PC-3 (cell line): Measurements from ENCODE around the gene SERPINE1. TPM values are rescaled to one million over a fixed set of nuclear protein-coding genes. Genes with fewer than 3 reads are reported as not detected.

Experiments used
- ATAC-seq: fragments of 200-7000 bp; cut with Tn5 transposase; 2 replicates; pipeline ENCODE4 v1.9.1; 2020; ENCODE audit warnings: mild to moderate bottlenecking, moderate library complexity
- BruUV-seq: library from RNA; stranded (reverse); fragments of 400-500 nt; replicated peaks from 2 replicates; lab custom pipeline; 2021; lab: Mats Ljungman, UMichigan
- CTCF ChIA-PET: fragments of 300-600 bp; sonication (Branson Sonifier 250); formaldehyde crosslinking; loops from one replicate; lab custom pipeline; 2022; ENCODE audit warnings: antibody characterized with exemption; lab: Charles Lee
- POLR2A ChIA-PET: fragments of 300-600 bp; sonication (Branson Sonifier 250); formaldehyde crosslinking; loops from one replicate; lab custom pipeline; 2022; ENCODE audit warnings: antibody characterized with exemption; ENCODE audit not compliant: unreplicated experiment; lab: Charles Lee
- DNase-seq: peaks from one replicate; pipeline ENCODE4 v3.0.0-alpha.2; 2015
- H2AFZ ChIP-seq: fragments of 300-600 bp; sonication (generic); 2 replicates; pipeline ENCODE4 v1.6.0; 2016; ENCODE audit warnings: antibody characterized with exemption, low read length
- H3F3A ChIP-seq: fragments of 300-600 bp; sonication (generic); one replicate; pipeline ENCODE4 v1.6.0; 2017; ENCODE audit warnings: antibody characterized with exemption, low read length, control low read depth, mild to moderate bottlenecking; ENCODE audit not compliant: unreplicated experiment
- H3K27ac ChIP-seq: fragments of 300-600 bp; sonication (generic); 2 replicates; pipeline ENCODE4 v1.5.1; 2016; ENCODE audit warnings: mild to moderate bottlenecking, low read length
- H3K27me3 ChIP-seq: fragments of 300-600 bp; sonication (generic); 2 replicates; pipeline ENCODE4 v1.6.1; 2016; ENCODE audit warnings: low read length, mixed read lengths
- H3K36me3 ChIP-seq: fragments of 300-600 bp; sonication (generic); 2 replicates; pipeline ENCODE4 v1.6.1; 2016; ENCODE audit warnings: low read depth, mixed run types, low read length, mixed read lengths
- H3K4me1 ChIP-seq: fragments of 300-600 bp; sonication (generic); 2 replicates; pipeline ENCODE4 v1.5.1; 2016; ENCODE audit warnings: low read length; ENCODE audit not compliant: insufficient read depth
- H3K4me2 ChIP-seq: fragments of 300-600 bp; sonication (generic); 2 replicates; pipeline ENCODE4 v1.6.0; 2016; ENCODE audit warnings: low read length
- H3K4me3 ChIP-seq: fragments of 300-600 bp; sonication (generic); 2 replicates; pipeline ENCODE4 v1.5.1; 2016; ENCODE audit warnings: mild to moderate bottlenecking, low read length, mixed read lengths
- H3K79me2 ChIP-seq: fragments of 300-600 bp; sonication (generic); 2 replicates; pipeline ENCODE4 v1.6.1; 2017; ENCODE audit warnings: low read length, mixed read lengths
- H3K9ac ChIP-seq: fragments of 300-600 bp; sonication (generic); 2 replicates; pipeline ENCODE4 v1.6.0; 2016; ENCODE audit warnings: mild to moderate bottlenecking, low read length
- H3K9me2 ChIP-seq: fragments of 300-600 bp; sonication (generic); replicated peaks from 2 replicates; pipeline ENCODE4 v1.6.1; 2016; ENCODE audit warnings: mixed run types, low read length, mixed read lengths
- H3K9me3 ChIP-seq: fragments of 300-600 bp; sonication (generic); 2 replicates; pipeline ENCODE4 v1.6.1; 2016; ENCODE audit warnings: low read length, mixed read lengths
- H4K20me1 ChIP-seq: fragments of 300-600 bp; sonication (generic); 2 replicates; pipeline ENCODE4 v1.6.1; 2016; ENCODE audit warnings: low read length, mixed read lengths
- EZH2 ChIP-seq: fragments of 300-600 bp; sonication (generic); IDR thresholded peaks from one replicate; pipeline ENCODE4 v1.6.1; 2017; ENCODE audit warnings: antibody characterized with exemption, mild to moderate bottlenecking, low read length; ENCODE audit not compliant: unreplicated experiment
- EZH2phosphoT487 ChIP-seq: fragments of 300-600 bp; sonication (generic); IDR thresholded peaks from 2 replicates; pipeline ENCODE4 v1.6.1; 2018; ENCODE audit warnings: mild to moderate bottlenecking, antibody characterized with exemption, low read length, borderline replicate concordance
- intact Hi-C: fragments of 100-400 bp; cut with micrococcal nuclease; formaldehyde crosslinking; loops from 2 replicates; pipeline ENCODE4 v1.9.0; 2023
- total RNA-seq: library from RNA; depleted of rRNA; stranded (reverse); fragments of >200 nt; gene quantifications from 2 replicates; pipeline ENCODE4 v1.2.3, GENCODE V29; 2014
- TF ChIP-seq, protein P1 (sequence below): fragments of 300-600 bp; sonication (generic); conservative IDR thresholded peaks from 2 replicates; pipeline ENCODE4 v1.5.1; 2017; ENCODE audit warnings: antibody characterized with exemption, low read depth, mild to moderate bottlenecking, low read length

The SERPINE1 gene
- total RNA-seq, 1 experiment from 2014 or later: 46.1 TPM

DNA sequence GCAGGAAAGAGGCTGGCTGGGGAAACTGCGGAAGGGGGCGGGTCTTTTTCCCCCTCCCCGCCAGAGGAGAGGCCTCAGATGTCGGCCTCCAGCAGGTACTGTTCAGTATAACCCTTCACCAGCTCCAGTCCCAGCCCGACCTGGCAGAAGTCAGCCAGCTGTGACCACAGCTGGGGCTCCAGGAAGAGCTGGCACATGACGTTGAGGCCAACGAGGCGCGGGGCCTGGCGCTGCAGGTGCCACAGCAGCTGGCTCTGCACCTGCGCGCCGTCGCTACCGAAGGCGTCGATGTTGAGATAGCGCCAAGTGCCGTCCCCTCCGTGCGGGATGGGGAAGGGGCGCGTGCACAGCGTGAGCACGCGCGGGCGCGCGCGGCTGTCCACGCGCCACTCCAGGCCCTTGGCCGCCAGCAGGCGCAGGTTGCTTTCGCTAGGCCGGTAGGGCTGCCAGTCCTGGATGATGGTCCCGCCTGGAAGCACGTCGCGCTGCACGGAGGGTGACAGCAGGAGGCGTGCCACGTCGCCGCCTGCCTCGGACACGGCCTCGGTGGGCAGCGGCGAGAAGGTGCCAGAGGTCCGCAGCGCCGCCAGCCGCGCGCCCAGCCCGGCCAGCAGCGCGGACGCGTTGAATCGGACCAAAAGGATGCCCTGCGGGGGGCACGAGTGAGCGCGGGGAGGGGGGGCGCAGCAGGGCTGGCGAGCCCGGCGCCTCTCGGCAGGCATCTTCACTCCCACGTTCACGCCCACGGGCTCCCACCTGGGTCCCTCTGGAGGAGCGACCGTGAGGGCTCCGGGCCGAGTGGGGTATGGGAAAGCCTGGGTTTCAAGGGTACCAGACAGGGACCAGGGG lies 45.3 kb downstream of the SERPINE1 start:
- ATAC-seq: no peak

DNA sequence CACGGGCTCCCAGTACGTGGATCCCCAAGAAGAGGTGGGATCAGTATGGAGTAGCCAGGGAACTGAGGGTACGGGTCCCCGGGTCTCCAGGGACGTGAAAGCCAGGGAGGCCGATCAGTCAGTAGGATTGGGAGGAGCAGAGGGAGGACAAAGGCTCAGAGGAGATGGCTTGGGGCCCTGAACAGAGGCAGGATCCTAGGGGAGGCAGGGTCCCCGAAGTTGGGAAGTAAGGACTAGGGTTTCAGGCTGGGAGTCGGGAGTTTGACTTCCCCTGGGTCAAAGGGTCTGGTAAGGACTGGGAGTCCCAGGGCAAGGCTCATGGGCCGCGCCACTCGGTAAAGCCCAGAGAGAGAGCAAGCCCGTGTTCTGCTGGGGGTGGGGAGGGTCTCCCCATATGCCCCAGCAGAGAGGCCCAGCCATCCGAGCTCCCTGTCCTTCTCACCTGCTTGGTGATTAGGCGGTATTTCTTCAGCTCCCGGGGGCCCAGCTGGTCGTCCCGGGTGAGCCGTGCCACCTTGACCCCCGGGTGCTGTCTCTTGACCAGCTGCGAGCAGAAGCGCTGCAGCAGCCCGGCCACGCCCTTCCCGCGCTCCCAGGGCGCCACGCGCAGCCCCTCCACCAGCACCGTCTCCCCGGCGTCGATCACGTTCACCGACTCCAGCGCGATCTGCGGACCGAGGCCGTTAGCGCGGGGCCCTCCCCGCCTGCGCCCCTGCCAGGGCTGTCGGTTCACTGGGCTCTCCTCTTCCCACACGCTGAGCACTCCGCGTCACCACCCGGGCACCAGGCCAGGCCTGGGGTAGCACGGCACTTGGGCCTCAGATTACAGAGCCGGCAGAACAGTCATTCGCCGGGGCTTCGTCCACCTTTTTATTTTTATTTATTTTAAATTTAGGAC lies 46.2 kb downstream of the SERPINE1 start:
- peaks cover 35% of the 10 kb centered on the region for H3K4me1 ChIP-seq
- ChIA-PET POLR2A (interaction anchor here (0.5 kb wide), 1 partner anchor 21 kb away, joined by 7 read pairs; no protein-coding TSS in a partner anchor), CTCF (no interaction called here)
- peak overlapping the region; percentile 63; the same call in 1 of the 2 replicates for H2AFZ ChIP-seq
- no peaks in the 10 kb centered on the region for H3K79me2 ChIP-seq
- no peaks in the 10 kb centered on the region for H4K20me1 ChIP-seq
- intact Hi-C loops: no loop called here
- no peaks in the 10 kb centered on the region for H3K36me3 ChIP-seq
- DNase-seq: peak; percentile 91
- H3K9me3 ChIP-seq: no peaks in the 10 kb centered on the region
- peak overlapping the region; percentile 16; the same call in 1 of the 2 replicates for H3K9ac ChIP-seq
- H3K27me3 ChIP-seq: peaks cover 39% of the 10 kb centered on the region
- no peaks in the 10 kb centered on the region for H3F3A ChIP-seq
- H3K9me2 ChIP-seq: no peaks in the 10 kb centered on the region
- H3K4me2 ChIP-seq: peak overlapping the region; percentile 83
- BruUV-seq: no TSS peak
- TF ChIP-seq, protein P1, sequence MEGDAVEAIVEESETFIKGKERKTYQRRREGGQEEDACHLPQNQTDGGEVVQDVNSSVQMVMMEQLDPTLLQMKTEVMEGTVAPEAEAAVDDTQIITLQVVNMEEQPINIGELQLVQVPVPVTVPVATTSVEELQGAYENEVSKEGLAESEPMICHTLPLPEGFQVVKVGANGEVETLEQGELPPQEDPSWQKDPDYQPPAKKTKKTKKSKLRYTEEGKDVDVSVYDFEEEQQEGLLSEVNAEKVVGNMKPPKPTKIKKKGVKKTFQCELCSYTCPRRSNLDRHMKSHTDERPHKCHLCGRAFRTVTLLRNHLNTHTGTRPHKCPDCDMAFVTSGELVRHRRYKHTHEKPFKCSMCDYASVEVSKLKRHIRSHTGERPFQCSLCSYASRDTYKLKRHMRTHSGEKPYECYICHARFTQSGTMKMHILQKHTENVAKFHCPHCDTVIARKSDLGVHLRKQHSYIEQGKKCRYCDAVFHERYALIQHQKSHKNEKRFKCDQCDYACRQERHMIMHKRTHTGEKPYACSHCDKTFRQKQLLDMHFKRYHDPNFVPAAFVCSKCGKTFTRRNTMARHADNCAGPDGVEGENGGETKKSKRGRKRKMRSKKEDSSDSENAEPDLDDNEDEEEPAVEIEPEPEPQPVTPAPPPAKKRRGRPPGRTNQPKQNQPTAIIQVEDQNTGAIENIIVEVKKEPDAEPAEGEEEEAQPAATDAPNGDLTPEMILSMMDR: no peak
- no peak for TF ChIP-seq EZH2phosphoT487
- H3K4me3 ChIP-seq: peak overlapping the region; percentile 57
- no peak overlapping the region for H3K27ac ChIP-seq
- ATAC-seq: peak; percentile 82

More for the DNA sequence above, 45.3 kb downstream of the SERPINE1 start:
- H3K4me1 ChIP-seq: peaks cover 36% of the 10 kb centered on the region
- TF ChIP-seq EZH2phosphoT487 (peak; percentile 48; the same call in 1 of the 2 replicates), EZH2 (no peak)
- TF ChIP-seq, protein P1: 0 out of 2 replicates have a peak, but pooled peaks have one; percentile 22
- POLR2A ChIA-PET: interaction anchor here (0.7 kb wide), 1 partner anchor 584 kb away, joined by 3 read pairs; no protein-coding TSS in a partner anchor
- peak overlapping the region; percentile 83 for H3K4me2 ChIP-seq
- no peak overlapping the region for H3K9ac ChIP-seq
- BruUV-seq: no TSS peak
- intact Hi-C loops: no loop called here
- H3F3A ChIP-seq: no peaks in the 10 kb centered on the region
- H3K4me3 ChIP-seq: peak overlapping the region; percentile 57; the same call in 1 of the 2 replicates
- no peaks in the 10 kb centered on the region for H3K36me3 ChIP-seq
- H4K20me1 ChIP-seq: no peaks in the 10 kb centered on the region
- CTCF ChIA-PET: no interaction called here
- DNase-seq: no peak
- H3K9me3 ChIP-seq: no peaks in the 10 kb centered on the region
- H3K79me2 ChIP-seq: no peaks in the 10 kb centered on the region
- H3K27ac ChIP-seq: no peak overlapping the region
- H3K9me2 ChIP-seq: no peaks in the 10 kb centered on the region
- no peak overlapping the region for H2AFZ ChIP-seq
- H3K27me3 ChIP-seq: peaks cover 40% of the 10 kb centered on the region
